Stimulated activated effector memory CD8-positive, alpha-beta T cell treated with anti-CD3 and anti-CD28 coated beads, Interleukin-12 subunit alpha, Interleukin-12 subunit beta, amount 100 ng/mL, for 72 hours (primary cell): ENCODE results near the gene SEMA3D.

Experiments used
- ATAC-seq: fragments of 150-1000 bp; cut with Tn5 transposase; 2 replicates; pipeline ENCODE4 v1.10.0; 2021
- DNase-seq, 2 donors: peaks; one replicate each; pipeline ENCODE4 v3.0.0; 2021 to 2022; ENCODE audit warnings: low spot score in 2 of 2
- H3K27ac Mint-ChIP-seq: one replicate; pipeline ENCODE4 v1.8.0; 2022; ENCODE audit warnings: mild to moderate bottlenecking, mixed read lengths
- H3K36me3 Mint-ChIP-seq: one replicate; pipeline ENCODE4 v1.8.0; 2022; ENCODE audit warnings: mild to moderate bottlenecking, mixed read lengths
- H3K4me1 Mint-ChIP-seq: one replicate; pipeline ENCODE4 v1.8.0; 2022; ENCODE audit warnings: mixed read lengths
- H3K4me3 Mint-ChIP-seq: one replicate; pipeline ENCODE4 v1.8.0; 2022; ENCODE audit warnings: mild to moderate bottlenecking, mixed read lengths
- H3K9me3 Mint-ChIP-seq: one replicate; pipeline ENCODE4 v1.8.0; 2022; ENCODE audit warnings: mixed read lengths

Gene SEMA3D

GRCh38 chr7:85186521-85187241 is at the start of gene SEMA3D:
SEMA3D (minus strand) TSS chr7:85187056; CDS start chr7:85121891, 65,165 bp downstream.
- Mint-ChIP-seq H3K36me3 (no peaks in the 10 kb centered on the region), H3K27ac (no peak within 1 kb of the TSS), H3K4me3 (peak within 1 kb of the TSS; percentile 22), H3K4me1 (no peaks in the 10 kb centered on the region), H3K9me3 (peaks cover 4% of the 10 kb centered on the region)
- ATAC-seq (peak; percentile 45), DNase-seq (no peak)

DNA sequence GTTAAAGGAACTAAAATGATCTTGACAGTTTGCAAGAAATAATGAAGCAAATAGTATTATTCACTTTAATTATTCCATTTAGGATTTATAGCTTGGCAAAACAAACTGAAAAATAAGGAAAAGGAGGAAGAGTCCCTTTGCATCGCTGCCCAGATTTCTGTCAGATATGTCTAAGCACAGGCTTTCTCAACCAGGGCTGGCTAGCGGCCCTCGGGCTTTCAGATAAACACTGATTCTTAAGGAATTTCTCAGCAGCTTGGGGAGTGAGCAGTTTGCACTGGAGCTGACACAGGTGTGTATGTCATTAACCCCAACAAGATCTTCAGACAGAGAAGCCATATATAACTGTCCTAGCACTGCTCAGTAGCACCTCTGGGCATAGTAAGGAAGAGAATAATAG is 47.9 kb upstream of the SEMA3D start:
- Mint-ChIP-seq H3K4me3 (no peak overlapping the region), H3K27ac (no peak overlapping the region), H3K9me3 (peaks cover 13% of the 10 kb centered on the region), H3K36me3 (no peaks in the 10 kb centered on the region), H3K4me1 (no peaks in the 10 kb centered on the region)
- ATAC-seq (no peak), DNase-seq (no peak)

- ATAC-seq (no peak), DNase-seq (no peak)
- no peaks in the 10 kb centered on the region for H3K4me1 Mint-ChIP-seq
- peaks cover 11% of the 10 kb centered on the region for H3K9me3 Mint-ChIP-seq
- H3K36me3 Mint-ChIP-seq, result no peaks in the 10 kb centered on the region
- no peak overlapping the region for H3K4me3 Mint-ChIP-seq
- H3K27ac Mint-ChIP-seq, result no peak overlapping the region
Observed at GRCh38 chr7:85232068-85232467, 45.2 kb upstream of the SEMA3D start.

- Mint-ChIP-seq H3K4me3 (no peak overlapping the region), H3K9me3 (peaks cover 18% of the 10 kb centered on the region), H3K27ac (no peak overlapping the region), H3K4me1 (no peaks in the 10 kb centered on the region), H3K36me3 (no peaks in the 10 kb centered on the region)
- no peak for DNase-seq
- ATAC-seq, result no peak
Observed at GRCh38 chr7:85230623-85231022, 43.8 kb upstream of the SEMA3D start.

- Mint-ChIP-seq H3K27ac (no peak overlapping the region), H3K4me3 (no peak overlapping the region), H3K36me3 (no peaks in the 10 kb centered on the region), H3K4me1 (no peaks in the 10 kb centered on the region), H3K9me3 (peaks cover 18% of the 10 kb centered on the region)
- ATAC-seq (no peak), DNase-seq (no peak)
Observed at GRCh38 chr7:85229544-85229943, 42.7 kb upstream of the SEMA3D start.

DNA sequence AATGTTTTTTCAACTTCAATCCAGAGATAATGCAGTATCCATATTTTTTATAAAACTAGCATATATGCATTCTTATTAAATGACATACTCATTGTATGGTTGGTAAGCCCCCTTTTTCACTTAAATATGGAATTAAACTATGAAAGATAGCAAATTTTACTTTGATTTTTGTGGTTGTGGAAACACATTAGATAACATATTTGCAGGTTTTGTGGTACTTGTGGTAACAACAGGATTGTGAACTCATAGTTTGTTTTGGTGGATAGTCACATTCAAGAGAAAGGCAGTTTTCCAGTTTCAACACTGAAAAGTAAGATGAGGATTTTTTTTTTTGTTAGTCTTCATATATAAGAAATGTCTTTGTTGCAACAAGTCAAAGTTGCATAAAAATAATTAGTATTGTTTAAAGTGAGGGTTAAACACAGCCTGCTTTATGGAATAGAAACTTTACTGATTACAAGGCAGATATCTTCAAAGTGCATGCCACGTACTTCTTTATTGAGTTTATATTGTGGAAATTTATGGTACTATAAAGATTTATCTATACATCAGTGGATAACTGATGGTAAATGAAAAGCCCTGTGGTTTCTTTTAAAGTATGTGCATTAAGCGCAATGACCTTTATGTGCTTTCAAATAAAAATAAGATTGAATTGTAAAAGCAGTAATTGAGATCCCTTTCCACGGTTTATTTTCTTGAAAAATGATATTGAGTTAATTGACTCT is 39.7 kb upstream of the SEMA3D start:
- H3K4me1 Mint-ChIP-seq, result no peaks in the 10 kb centered on the region
- no peak for DNase-seq
- no peak for ATAC-seq
- no peaks in the 10 kb centered on the region for H3K36me3 Mint-ChIP-seq
- peaks cover 14% of the 10 kb centered on the region for H3K9me3 Mint-ChIP-seq
- H3K27ac Mint-ChIP-seq, result no peak overlapping the region
- H3K4me3 Mint-ChIP-seq, result no peak overlapping the region

DNA sequence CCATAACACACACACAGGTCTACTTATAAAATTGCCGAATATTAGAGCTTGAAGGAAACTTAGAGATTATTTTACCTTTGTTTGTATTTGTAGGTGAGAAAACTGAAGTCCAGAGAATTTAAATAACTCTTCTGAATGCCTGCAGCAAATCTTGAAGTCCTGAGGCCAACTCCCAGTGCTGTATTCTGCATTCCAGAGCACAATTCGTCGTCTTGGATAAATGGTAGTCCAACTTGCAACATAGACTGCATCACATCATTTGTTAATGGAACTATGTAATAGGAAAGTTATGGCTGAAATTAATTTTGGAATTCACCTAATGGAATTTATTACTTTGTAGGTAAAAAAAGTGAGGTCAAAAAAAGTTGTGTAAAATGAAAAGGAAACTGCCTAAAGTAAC is 37.3 kb upstream of the SEMA3D start:
- DNase-seq (no peak), ATAC-seq (no peak)
- no peak overlapping the region for H3K4me3 Mint-ChIP-seq
- peaks cover 13% of the 10 kb centered on the region for H3K9me3 Mint-ChIP-seq
- H3K4me1 Mint-ChIP-seq, result no peaks in the 10 kb centered on the region
- no peaks in the 10 kb centered on the region for H3K36me3 Mint-ChIP-seq
- H3K27ac Mint-ChIP-seq, result no peak overlapping the region

DNA sequence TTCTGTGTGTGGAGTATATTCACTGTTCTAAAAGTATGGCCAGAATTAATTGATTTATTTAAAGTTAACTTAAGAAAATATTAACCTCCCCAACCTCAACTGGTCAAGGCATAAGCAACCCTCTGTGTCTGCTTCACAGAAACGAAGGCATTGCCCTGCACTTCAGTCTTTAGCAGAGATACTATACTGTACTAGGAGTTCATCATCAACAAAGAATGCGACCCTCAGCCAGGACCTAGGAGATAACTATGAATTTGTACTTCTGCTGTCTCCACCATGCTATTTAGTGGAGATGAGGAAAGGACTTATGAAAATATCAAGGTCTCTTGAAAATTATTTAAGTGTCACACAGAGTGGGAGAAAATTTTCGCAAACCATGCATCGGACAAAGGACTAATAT is 35.7 kb upstream of the SEMA3D start:
- Mint-ChIP-seq H3K9me3 (peaks cover 15% of the 10 kb centered on the region), H3K36me3 (no peaks in the 10 kb centered on the region), H3K27ac (no peak overlapping the region), H3K4me1 (no peaks in the 10 kb centered on the region), H3K4me3 (no peak overlapping the region)
- ATAC-seq, result no peak
- DNase-seq, result no peak

GRCh38 chr7:85221796-85222195 is 34.9 kb upstream of the SEMA3D start:
- DNase-seq, result no peak
- no peaks in the 10 kb centered on the region for H3K36me3 Mint-ChIP-seq
- ATAC-seq, result no peak

GRCh38 chr7:85220651-85221050 is 33.8 kb upstream of the SEMA3D start:
- H3K4me3 Mint-ChIP-seq, result no peak overlapping the region
- DNase-seq (no peak), ATAC-seq (no peak)
- H3K4me1 Mint-ChIP-seq, result no peaks in the 10 kb centered on the region
- no peak overlapping the region for H3K27ac Mint-ChIP-seq
- H3K36me3 Mint-ChIP-seq, result no peaks in the 10 kb centered on the region
- peaks cover 8% of the 10 kb centered on the region for H3K9me3 Mint-ChIP-seq

More at GRCh38 chr7:85221796-85222195, 34.9 kb upstream of the SEMA3D start:
- Mint-ChIP-seq H3K4me1 (no peaks in the 10 kb centered on the region), H3K27ac (no peak overlapping the region), H3K4me3 (no peak overlapping the region), H3K9me3 (peaks cover 15% of the 10 kb centered on the region)

DNA sequence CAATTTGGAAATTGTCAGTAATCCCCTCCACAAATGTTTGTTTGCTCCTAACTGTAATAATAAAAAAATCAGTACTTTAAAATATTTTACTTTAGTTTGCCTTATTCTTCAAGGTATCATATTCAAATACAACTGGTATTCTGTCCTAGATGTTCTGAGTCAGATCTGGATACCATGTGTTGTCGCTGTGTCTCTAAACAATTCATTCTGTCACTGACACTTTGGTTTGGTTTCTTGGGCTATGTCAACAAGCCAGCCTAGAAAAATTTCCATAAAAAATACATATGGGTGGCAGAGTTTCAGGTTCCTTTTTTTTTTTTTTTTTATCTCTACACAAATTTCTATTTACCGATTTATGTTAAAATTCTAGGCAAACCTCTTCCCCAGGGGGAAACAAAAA is 33.2 kb upstream of the SEMA3D start:
- Mint-ChIP-seq H3K36me3 (no peaks in the 10 kb centered on the region), H3K4me1 (no peaks in the 10 kb centered on the region), H3K9me3 (peaks cover 8% of the 10 kb centered on the region), H3K4me3 (no peak overlapping the region), H3K27ac (no peak overlapping the region)
- ATAC-seq (no peak), DNase-seq (no peak)

DNA sequence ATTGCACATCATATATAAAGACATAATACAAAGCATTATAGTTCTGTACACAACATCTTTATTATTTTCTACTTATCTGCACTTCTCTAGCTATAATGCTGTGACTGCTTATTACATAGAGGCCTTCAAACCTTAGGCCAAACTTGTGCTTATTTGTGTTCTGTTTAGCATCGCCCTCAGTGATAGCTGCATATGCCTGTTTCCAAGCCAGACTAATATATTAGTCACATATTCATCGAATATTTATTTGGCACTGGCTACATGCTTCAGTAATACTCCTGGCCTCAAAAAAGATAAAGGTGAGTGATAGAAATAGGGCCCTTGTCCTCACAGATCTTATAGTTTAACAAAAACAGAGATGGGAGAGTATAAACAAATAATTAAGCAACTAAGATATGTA is 30.2 kb upstream of the SEMA3D start:
- no peak overlapping the region for H3K27ac Mint-ChIP-seq
- no peak for ATAC-seq

GRCh38 chr7:85215098-85215497 is 28.2 kb upstream of the SEMA3D start:
- ATAC-seq (no peak), DNase-seq (no peak)
- Mint-ChIP-seq H3K9me3 (peaks cover 4% of the 10 kb centered on the region), H3K36me3 (no peaks in the 10 kb centered on the region), H3K4me1 (no peaks in the 10 kb centered on the region), H3K27ac (no peak overlapping the region), H3K4me3 (no peak overlapping the region)

More for the DNA sequence above, 30.2 kb upstream of the SEMA3D start:
- no peaks in the 10 kb centered on the region for H3K36me3 Mint-ChIP-seq
- H3K4me1 Mint-ChIP-seq, result no peaks in the 10 kb centered on the region
- no peak overlapping the region for H3K4me3 Mint-ChIP-seq
- DNase-seq, result no peak
- H3K9me3 Mint-ChIP-seq, result peaks cover 10% of the 10 kb centered on the region

GRCh38 chr7:85213500-85213899 is 26.6 kb upstream of the SEMA3D start:
- ATAC-seq (no peak), DNase-seq (no peak)
- Mint-ChIP-seq H3K9me3 (peaks cover 4% of the 10 kb centered on the region), H3K27ac (no peak overlapping the region), H3K4me3 (no peak overlapping the region), H3K36me3 (no peaks in the 10 kb centered on the region), H3K4me1 (no peaks in the 10 kb centered on the region)

GRCh38 chr7:85205754-85206153 is 18.9 kb upstream of the SEMA3D start:
- Mint-ChIP-seq H3K4me1 (no peaks in the 10 kb centered on the region), H3K36me3 (no peaks in the 10 kb centered on the region), H3K9me3 (peaks cover 15% of the 10 kb centered on the region)

GRCh38 chr7:85204496-85204895 is 17.6 kb upstream of the SEMA3D start:
- H3K4me1 Mint-ChIP-seq, result no peaks in the 10 kb centered on the region
- no peak for DNase-seq
- no peak overlapping the region for H3K27ac Mint-ChIP-seq
- ATAC-seq, result no peak
- H3K36me3 Mint-ChIP-seq, result no peaks in the 10 kb centered on the region
- H3K4me3 Mint-ChIP-seq, result no peak overlapping the region
- H3K9me3 Mint-ChIP-seq, result peaks cover 15% of the 10 kb centered on the region

More at GRCh38 chr7:85205754-85206153, 18.9 kb upstream of the SEMA3D start:
- DNase-seq (no peak), ATAC-seq (no peak)
- Mint-ChIP-seq H3K27ac (no peak overlapping the region), H3K4me3 (no peak overlapping the region)
